Tibial artery (tissue), 4 donors: Measurements from ENCODE around the gene ZDHHC9.
"Not testable (repeated sequence)": the region's sequence is repeated elsewhere in the genome, so short reads cannot be mapped to it uniquely, and the experiment has no call there.

Experiments used
- DNase-seq, 2 donors: peaks; one replicate each; pipeline ENCODE4 v3.0.0-alpha.2; 2019
- H3K27ac ChIP-seq, 2 donors: fragments of 200-600 bp; sonication (generic) in 1 of 2; 1 replicate in 1 of 2; 2 replicates in 1 of 2; pipeline ENCODE4 v1.5.1; 2018 to 2019; ENCODE audit warnings: mild to moderate bottlenecking in 1 of 2
- H3K27me3 ChIP-seq, 2 donors: fragments of 200-600 bp; sonication (generic) in 1 of 2; one replicate each; pipeline versions ENCODE4 v1.5.1 to v1.6.0; 2016 to 2019
- H3K36me3 ChIP-seq, 3 donors: fragments of 200-600 bp; sonication (generic) in 2 of 3; one replicate each; pipeline ENCODE4 v1.5.1; 2016 to 2019; ENCODE audit warnings: mild to moderate bottlenecking in 2 of 3
- H3K4me1 ChIP-seq, 4 donors: fragments of 200-600 bp; sonication (generic) in 2 of 4; 1 replicate in 3 of 4; 2 replicates in 1 of 4; pipeline ENCODE4 v1.5.1; 2016 to 2019
- H3K4me3 ChIP-seq, 2 donors: fragments of 200-600 bp; sonication (generic) in 1 of 2; 1 replicate in 1 of 2; 2 replicates in 1 of 2; pipeline ENCODE4 v1.5.1; 2018 to 2019; ENCODE audit warnings: mild to moderate bottlenecking in 2 of 2
- H3K9me3 ChIP-seq, 3 donors: fragments of 200-600 bp; sonication (generic) in 1 of 3; one replicate each; pipeline ENCODE4 v1.5.1; 2016 to 2019
- CTCF ChIP-seq, 2 experiments: fragments of 200-600 bp in 1 of 2; fragments of 450-650 bp in 1 of 2; IDR thresholded peaks; one replicate each; pipeline ENCODE4 v1.5.1; 2017 to 2019; ENCODE audit warnings: antibody characterized with exemption in 2 of 2, mild to moderate bottlenecking in 1 of 2, moderate library complexity in 1 of 2
- intact Hi-C: fragments of 100-400 bp; cut with DNase I; formaldehyde crosslinking; loops from one replicate; pipeline ENCODE4 v1.15.0; 2023; ENCODE audit warnings: low total_unique reads

ZDHHC9 gene

GRCh38 chrX:129843459-129844306 lies at the start of gene ZDHHC9:
TSS of gene ZDHHC9 (minus strand) at chrX:129843886. CDS start at chrX:129841945, 1,941 bp downstream.
- peak within 1 kb of the TSS; percentile 82 to 84 for H3K27ac ChIP-seq
- intact Hi-C loops: no loop called here
- H3K36me3 ChIP-seq: no peaks in the 10 kb centered on the region
- TF ChIP-seq CTCF (IDR thresholded peaks at IDR 0.05): peak in 1 of 2 experiments; percentile 9
- no peaks in the 10 kb centered on the region for H3K4me1 ChIP-seq
- H3K9me3 ChIP-seq: no peaks in the 10 kb centered on the region
- DNase-seq: peak; percentile 87 to 93
- H3K4me3 ChIP-seq: peak within 1 kb of the TSS; percentile 84 to 86
- H3K27me3 ChIP-seq: no peaks in the 10 kb centered on the region

GRCh38 chrX:129877401-129877800 lies 33.7 kb upstream of the ZDHHC9 start:
- peaks cover 0 to 4% (median 0%) of the 10 kb centered on the region in 3 donors for H3K9me3 ChIP-seq
- no peaks in the 10 kb centered on the region for H3K4me1 ChIP-seq
- intact Hi-C loops: no loop called here
- DNase-seq: no peak
- TF ChIP-seq CTCF (IDR thresholded peaks at IDR 0.05): no peak
- no peak overlapping the region for H3K4me3 ChIP-seq
- no peaks in the 10 kb centered on the region for H3K36me3 ChIP-seq
- no peak overlapping the region for H3K27ac ChIP-seq
- H3K27me3 ChIP-seq: no peaks in the 10 kb centered on the region

- DNase-seq: no peak
- H3K4me3 ChIP-seq: no peak overlapping the region
- H3K27me3 ChIP-seq: no peaks in the 10 kb centered on the region
- H3K36me3 ChIP-seq: no peaks in the 10 kb centered on the region
- TF ChIP-seq CTCF (IDR thresholded peaks at IDR 0.05): no peak
- intact Hi-C loops: no loop called here
- no peak overlapping the region for H3K27ac ChIP-seq
- no peaks in the 10 kb centered on the region for H3K4me1 ChIP-seq
- H3K9me3 ChIP-seq: peaks cover 0 to 4% (median 0%) of the 10 kb centered on the region in 3 donors
These were observed 33.2 kb upstream of the ZDHHC9 start for GRCh38 chrX:129876771-129877305.

GRCh38 chrX:129875669-129876068 lies 32.0 kb upstream of the ZDHHC9 start:
- intact Hi-C loops: no loop called here
- peaks cover 0 to 4% (median 0%) of the 10 kb centered on the region in 3 donors for H3K9me3 ChIP-seq
- H3K27me3 ChIP-seq: no peaks in the 10 kb centered on the region
- DNase-seq: no peak
- no peak overlapping the region for H3K4me3 ChIP-seq
- no peaks in the 10 kb centered on the region for H3K4me1 ChIP-seq
- no peak overlapping the region for H3K27ac ChIP-seq
- H3K36me3 ChIP-seq: no peaks in the 10 kb centered on the region
- no peak for TF ChIP-seq CTCF (IDR thresholded peaks at IDR 0.05)

GRCh38 chrX:129872524-129872923 lies 28.8 kb upstream of the ZDHHC9 start:
- no peak overlapping the region for H3K4me3 ChIP-seq
- no peak for DNase-seq
- intact Hi-C loops: no loop called here
- H3K4me1 ChIP-seq: no peaks in the 10 kb centered on the region
- H3K9me3 ChIP-seq: peaks cover 0 to 4% (median 0%) of the 10 kb centered on the region in 3 donors
- no peaks in the 10 kb centered on the region for H3K27me3 ChIP-seq
- H3K27ac ChIP-seq: no peak overlapping the region
- no peaks in the 10 kb centered on the region for H3K36me3 ChIP-seq
- TF ChIP-seq CTCF (IDR thresholded peaks at IDR 0.05): no peak

GRCh38 chrX:129866321-129866720 lies 22.6 kb upstream of the ZDHHC9 start:
- DNase-seq, H3K4me1 ChIP-seq, H3K27ac ChIP-seq, intact Hi-C loops, H3K36me3 ChIP-seq, H3K9me3 ChIP-seq, H3K27me3 ChIP-seq, H3K4me3 ChIP-seq: not testable (repeated sequence)

GRCh38 chrX:129859134-129859533 lies 15.4 kb upstream of the ZDHHC9 start:
- H3K4me3 ChIP-seq, H3K9me3 ChIP-seq, DNase-seq, intact Hi-C loops, H3K4me1 ChIP-seq, H3K27me3 ChIP-seq, H3K36me3 ChIP-seq, H3K27ac ChIP-seq: not testable (repeated sequence)

- H3K27me3 ChIP-seq, intact Hi-C loops, H3K4me1 ChIP-seq, H3K9me3 ChIP-seq, DNase-seq, H3K36me3 ChIP-seq, H3K4me3 ChIP-seq, H3K27ac ChIP-seq: not testable (repeated sequence)
These were observed 8.1 kb upstream of the ZDHHC9 start for GRCh38 chrX:129851825-129852224.
